GM12801 (cell line): ENCODE results near the gene RBL1.

Source experiments
- CTCF ChIP-seq: IDR thresholded peaks from one replicate; pipeline ENCODE4 v1.5.1; 2011; ENCODE audit warnings: control low read depth; ENCODE audit not compliant: insufficient read length; ENCODE audit errors: extremely low read depth

Gene RBL1

DNA sequence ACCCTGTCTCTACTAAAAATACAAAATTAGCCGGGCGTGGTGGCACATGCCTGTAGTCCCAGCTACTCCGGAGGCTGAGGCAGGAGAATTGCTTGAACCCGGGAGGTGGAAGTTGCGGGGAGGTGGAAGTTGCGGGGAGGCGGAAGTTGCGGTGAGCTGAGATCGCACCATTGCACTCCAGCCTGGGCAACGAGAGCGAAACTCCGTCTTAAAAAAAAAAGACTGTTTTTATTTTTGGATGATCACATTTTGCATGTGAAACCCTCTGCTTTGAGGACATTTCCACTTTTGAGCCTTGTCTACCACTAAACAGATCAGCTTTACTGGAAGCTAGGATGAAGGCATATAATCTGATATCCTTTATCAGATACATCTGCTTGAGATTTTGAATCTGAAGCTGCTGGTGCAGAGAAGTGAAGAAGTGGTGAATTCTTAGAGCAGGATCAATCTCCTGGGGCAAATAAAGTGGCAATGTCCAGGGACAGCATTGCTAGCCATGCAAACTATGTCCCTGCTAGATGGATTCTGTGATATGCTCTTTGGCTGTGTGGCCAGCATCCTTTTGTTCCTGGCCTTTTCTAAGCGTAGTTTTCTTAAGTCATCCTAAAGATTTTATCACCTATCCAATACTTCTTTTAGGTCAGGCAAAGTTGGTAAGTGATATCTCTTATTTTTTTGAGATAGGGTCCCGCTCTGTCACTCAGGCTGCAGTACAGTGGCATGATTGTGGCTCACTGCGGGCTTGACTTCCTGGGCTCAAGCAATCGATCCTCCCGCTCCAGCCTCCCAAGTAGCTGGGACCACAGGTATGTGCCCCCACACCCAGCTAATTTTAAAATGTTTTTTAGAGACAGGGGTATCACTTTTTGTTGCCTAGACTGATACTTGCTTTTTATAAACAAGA lies 23.3 kb downstream of the RBL1 start:
- TF ChIP-seq CTCF: no peak

DNA sequence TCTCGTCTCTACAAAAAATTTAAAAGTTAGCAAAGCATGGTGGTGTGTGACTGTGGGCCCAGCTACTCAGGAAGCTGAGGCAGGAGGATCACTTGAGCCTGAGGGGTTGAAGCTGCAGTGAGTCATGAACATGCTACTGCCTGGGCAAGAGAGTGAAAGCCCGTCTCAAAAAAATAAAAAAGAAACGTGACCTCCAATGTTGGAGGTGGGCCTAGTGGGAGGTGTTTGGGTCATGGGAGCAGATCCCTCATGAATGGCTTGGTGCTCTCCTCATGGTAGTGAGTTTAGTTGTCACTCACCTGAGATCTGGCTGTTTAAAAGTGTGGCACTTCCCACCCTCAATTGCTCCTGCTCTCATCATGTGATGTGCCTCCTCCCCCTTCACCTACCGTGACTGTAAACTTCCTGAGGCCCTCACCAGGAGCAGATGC lies 24.3 kb downstream of the RBL1 start:
- TF ChIP-seq CTCF: no peak

- TF ChIP-seq CTCF: no peak
Measured at GRCh38 chr20:37066168-37066567, 29.6 kb downstream of the RBL1 start.

GRCh38 chr20:37055276-37055675 lies 40.5 kb downstream of the RBL1 start:
- no peak for TF ChIP-seq CTCF

DNA sequence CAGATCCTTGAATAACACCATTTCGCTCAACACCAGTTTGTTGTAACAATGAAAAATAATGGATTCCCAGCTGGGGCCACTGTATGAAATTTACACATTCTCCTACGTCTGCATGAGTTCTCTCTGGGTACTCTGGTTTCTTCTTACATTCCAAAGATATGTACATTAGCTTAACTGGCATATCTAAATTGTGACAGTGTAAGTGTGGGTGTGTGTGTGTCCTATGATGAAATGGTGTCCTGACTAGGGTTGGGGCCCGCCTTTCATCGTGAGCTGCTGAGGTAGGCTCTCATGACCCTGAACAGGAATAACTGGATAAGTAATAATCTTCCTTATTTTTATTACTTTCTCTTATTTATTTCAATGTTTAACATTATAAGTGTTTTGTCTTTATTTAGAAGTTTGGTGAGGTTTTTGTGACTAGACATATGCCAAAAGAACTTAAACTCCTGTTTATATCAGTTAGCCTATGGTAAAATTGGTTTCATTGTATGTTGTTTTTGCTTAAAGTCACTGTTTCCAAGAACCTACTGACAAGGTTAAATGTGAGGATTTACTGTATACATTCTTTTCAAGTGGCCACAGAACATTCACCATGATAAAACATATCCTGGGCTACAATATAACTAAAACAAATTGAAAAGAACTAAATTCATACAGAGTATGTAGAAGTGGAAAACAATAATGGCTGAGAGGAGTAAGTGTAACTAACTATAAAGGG lies 42.4 kb downstream of the RBL1 start:
- TF ChIP-seq CTCF: no peak

DNA sequence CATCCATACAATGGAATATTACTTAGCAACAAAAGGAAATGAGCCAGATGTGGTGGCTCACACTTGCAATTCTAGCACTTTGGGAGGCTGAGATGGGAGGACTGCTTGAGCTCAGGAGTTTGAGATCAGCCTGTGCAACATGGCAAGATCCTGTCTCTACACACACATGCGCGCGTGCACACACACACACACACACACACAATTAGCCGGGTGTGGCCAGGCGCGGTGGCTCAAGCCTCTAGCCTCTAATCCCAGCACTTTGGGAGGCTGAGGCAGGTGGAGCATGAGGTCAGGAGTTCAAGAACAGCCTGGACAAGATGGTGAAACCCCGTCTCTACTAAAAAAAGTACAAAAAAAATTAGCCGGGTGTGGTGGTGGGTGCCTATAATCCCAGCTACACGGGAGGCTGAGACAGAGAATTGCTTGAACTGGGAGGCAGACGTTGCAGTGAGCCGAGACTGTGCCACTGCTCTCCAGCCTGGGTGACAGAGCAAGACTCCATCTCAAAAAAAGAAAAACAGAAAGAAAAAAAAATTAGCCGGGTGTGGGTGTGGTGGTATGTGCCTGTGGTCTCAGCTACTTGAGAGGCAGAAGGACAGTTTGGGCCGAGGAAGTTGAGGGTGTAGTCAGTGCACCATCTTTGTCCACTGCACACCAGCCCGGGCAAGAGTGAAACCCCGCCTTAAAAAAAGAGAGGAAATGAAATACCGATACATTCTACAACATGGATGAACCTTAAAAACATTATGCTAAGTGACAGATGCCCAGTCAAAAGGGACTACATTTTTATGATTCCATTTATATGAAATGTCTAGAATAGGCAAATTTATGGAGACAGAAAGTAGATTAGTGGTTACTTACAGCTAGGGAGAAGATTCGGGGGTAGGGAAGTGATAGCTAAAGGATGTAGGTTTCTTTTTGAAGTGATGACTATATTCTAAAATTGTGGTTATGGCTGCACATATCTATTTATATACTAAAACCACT lies 52.5 kb downstream of the RBL1 start:
- TF ChIP-seq CTCF: no peak
